Loucy (cell line): ENCODE measurements around the gene NBPF1.

ENCODE experiments used
- EZH2phosphoT487 ChIP-seq: fragments of 200-600 bp; IDR thresholded peaks from 2 replicates; pipeline ENCODE4 v1.6.1; 2018; ENCODE audit warnings: antibody characterized with exemption, mild to moderate bottlenecking, moderate library complexity, borderline replicate concordance
- TF ChIP-seq, protein P1 (sequence below): fragments of 200-600 bp; sonication (generic); conservative IDR thresholded peaks from 2 replicates; pipeline ENCODE4 v1.5.1; 2014; ENCODE audit warnings: mild to moderate bottlenecking, antibody characterized with exemption, low read length

GRCh38 chr1:16521288-16521583, 92.1 kb downstream of the NBPF1 start:
- TF ChIP-seq, protein P1, sequence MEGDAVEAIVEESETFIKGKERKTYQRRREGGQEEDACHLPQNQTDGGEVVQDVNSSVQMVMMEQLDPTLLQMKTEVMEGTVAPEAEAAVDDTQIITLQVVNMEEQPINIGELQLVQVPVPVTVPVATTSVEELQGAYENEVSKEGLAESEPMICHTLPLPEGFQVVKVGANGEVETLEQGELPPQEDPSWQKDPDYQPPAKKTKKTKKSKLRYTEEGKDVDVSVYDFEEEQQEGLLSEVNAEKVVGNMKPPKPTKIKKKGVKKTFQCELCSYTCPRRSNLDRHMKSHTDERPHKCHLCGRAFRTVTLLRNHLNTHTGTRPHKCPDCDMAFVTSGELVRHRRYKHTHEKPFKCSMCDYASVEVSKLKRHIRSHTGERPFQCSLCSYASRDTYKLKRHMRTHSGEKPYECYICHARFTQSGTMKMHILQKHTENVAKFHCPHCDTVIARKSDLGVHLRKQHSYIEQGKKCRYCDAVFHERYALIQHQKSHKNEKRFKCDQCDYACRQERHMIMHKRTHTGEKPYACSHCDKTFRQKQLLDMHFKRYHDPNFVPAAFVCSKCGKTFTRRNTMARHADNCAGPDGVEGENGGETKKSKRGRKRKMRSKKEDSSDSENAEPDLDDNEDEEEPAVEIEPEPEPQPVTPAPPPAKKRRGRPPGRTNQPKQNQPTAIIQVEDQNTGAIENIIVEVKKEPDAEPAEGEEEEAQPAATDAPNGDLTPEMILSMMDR = no peak
- TF ChIP-seq EZH2phosphoT487 = no peak
